Renal cortex interstitium (tissue), 11 donors: ENCODE data around the gene PRR7. TPM values are rescaled to one million over a fixed set of nuclear protein-coding genes. Genes with fewer than 3 reads are reported as not detected.

ENCODE experiments used
- DNase-seq, 11 donors: peaks; one replicate each; pipeline ENCODE4 v3.0.0-alpha.2; 2013; ENCODE audit warnings: low read depth in 9 of 11, low spot score in 4 of 11; ENCODE audit errors: extremely low read depth in 1 of 11
- polyA plus RNA-seq, 3 donors: library from polyadenylated mRNA; unstranded; fragments of 120-200 nt; gene quantifications; one replicate each; pipeline ENCODE4 v1.2.1, GENCODE V29; 2013; ENCODE audit not compliant: insufficient read length in 3 of 3

Gene PRR7
- polyA plus RNA-seq, 3 donors = 0.96 to 2.8 (median 2.8) TPM

DNA sequence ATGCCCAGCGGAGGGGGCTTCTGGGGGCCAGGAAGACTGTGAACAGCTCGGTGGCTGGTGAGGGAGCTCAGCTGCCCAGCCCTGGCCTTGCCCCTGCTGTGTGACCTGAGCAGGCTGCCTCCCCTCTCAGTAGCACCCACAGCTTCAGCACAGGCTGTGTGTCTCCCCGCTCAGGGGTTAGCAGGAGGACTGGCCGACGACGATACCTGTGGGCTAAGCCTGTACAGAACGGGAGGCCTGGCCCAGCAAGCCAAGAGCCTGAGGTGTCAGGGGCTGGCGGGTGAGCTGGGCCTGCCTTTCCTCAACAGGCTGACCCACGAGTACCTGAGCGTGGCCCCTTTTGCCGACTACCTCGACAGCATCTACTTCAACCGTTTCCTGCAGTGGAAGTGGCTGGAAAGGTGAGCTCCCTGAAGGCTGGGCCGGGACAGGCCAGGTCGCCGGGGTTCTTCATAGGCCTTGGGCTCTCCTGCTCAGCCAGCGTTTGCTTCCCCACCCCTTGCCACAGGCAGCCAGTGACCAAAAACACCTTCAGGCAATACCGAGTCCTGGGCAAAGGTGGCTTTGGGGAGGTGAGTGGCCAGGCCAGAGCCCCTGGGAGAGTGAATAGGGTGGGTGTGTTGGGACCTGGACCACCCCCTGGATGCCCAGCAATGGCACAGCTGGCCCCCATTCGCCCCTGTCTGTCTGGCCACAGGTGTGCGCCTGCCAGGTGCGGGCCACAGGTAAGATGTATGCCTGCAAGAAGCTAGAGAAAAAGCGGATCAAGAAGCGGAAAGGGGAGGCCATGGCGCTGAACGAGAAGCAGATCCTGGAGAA lies 13.6 kb upstream of the PRR7 start:
- DNase-seq = no peak

DNA sequence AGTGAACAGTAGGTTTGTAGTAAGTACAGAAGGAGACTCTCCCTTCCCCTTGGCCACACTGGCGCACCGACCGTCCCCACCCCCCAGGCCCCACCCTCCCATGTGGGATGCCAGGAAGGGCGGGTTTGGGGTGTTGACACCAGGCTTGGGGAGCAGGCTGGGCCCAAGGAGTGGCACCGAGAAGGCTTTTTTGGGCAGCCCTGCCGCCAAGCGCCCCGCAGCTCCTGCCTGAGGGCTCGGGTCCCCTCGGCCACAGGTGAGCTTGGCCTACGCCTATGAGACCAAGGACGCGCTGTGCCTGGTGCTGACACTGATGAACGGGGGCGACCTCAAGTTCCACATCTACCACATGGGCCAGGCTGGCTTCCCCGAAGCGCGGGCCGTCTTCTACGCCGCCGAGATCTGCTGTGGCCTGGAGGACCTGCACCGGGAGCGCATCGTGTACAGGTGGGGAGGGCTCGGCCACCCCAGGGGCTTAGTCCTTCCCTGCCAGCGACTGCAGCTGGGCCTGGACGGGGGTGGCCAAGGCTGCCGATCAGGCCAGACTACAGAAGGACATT lies 12.9 kb upstream of the PRR7 start:
- no peak for DNase-seq

DNA sequence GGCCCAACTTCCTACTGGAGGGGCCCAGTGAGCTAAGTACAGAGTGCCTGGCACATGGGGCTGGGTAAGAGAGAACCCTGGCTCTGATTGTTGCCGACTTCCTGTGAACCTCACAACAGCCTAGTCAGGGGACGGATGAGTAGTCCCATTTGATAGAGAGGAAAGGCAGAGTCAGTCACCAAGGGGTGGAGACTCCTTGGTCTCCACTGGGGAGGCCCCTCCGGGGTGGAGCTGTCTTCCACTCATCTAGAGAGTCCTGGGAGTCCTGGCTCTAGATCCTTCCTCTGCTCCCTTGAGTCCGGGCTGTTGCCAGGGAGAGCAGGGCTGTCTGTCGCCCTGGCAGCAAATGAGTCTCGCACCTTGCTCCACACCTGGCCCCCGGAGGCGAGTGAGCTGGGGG lies 12.2 kb upstream of the PRR7 start:
- no peak for DNase-seq

DNA sequence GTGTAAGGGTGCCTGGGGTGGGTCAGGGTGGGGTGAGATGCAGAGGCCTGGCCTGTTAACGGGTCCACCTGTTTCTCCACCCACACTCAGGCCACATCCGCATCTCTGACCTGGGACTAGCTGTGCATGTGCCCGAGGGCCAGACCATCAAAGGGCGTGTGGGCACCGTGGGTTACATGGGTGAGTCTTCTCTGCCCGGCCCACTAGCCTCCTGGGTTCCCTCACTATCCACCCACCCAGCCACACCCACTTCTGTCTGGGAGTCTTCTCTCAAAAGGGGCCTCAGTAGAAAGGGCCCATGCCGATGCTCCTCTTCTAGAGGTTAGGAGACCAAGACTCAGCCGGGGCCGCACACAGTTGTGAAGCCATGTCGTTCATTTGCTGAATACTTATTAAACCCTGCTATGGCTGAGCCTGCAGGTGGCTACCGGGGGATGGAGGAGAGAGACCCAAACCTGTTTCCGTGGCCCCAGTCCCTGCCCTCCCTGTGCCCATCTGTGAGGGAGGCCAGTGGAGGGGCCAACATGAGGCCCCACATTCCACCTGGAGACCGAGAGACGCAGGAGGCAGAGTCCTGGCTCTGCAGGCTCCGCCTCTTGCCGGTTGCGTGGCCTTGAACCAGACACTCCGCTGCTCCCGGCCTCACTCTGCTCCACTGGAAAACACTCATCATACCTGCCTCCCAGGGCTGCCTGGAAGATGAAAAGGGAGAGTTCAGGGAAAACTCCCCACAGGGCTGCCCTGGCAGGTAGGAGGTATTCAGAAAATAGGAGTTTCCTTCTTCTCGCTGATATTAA lies 11.5 kb upstream of the PRR7 start:
- no peak for DNase-seq

DNA sequence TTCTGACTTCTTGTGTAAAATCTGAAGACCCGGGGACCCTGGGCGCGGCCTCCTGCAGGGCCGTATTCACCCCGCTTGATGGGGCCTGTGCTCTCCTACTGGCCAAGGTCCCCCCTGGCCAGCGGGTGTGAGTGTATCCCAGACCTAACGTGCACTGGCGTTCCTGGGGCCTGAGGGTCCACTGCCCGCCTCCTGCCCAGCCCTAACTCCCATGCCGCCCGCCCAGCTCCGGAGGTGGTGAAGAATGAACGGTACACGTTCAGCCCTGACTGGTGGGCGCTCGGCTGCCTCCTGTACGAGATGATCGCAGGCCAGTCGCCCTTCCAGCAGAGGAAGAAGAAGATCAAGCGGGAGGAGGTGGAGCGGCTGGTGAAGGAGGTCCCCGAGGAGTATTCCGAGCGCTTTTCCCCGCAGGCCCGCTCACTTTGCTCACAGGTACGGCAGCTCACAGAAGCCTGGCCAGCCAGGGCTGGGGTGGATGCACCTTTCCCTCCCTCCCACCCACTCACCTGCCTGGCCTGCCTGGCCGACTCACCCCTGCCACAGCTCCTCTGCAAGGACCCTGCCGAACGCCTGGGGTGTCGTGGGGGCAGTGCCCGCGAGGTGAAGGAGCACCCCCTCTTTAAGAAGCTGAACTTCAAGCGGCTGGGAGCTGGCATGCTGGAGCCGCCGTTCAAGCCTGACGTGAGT lies 10.6 kb upstream of the PRR7 start:
- no peak for DNase-seq

DNA sequence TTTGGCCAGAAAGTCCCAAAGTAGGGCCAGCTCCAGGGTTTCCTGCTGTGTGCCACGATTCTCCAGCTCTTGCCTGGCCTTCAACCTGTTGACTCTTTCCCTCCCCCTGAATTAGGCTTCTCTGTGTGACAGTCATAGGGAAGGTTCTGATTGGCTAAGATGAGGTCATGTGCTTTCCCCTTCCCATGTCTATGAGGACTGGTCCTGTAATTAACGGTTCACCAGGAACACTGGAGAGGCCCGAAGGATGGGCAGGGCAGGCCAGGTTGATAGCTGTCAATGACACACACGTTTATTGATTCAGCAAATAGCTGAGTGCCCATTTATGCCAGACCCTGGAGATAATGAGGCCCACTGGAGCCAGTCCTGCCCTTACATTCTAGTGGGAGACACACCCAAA lies 9.0 kb upstream of the PRR7 start:
- DNase-seq = no peak

DNA sequence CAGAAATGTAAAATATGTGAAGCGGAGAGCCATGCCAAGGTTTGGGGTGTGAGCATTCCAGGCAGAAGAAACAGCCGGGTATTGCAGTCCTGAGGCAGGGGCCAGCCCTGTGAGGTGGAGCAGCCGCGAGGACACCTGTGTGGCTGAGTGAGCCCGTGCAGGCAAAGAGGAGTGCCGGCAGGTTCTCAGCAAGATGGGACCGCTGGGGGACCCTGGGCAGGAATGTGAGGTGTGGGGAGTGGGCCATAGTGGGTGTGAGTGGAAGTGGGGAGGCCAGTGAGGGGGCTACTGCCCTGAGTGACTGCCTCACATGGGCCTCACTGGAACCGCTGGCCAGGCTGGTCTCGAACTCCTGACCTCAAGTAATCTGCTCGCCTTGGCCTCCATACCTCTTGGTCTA lies 8.1 kb upstream of the PRR7 start:
- no peak for DNase-seq

DNA sequence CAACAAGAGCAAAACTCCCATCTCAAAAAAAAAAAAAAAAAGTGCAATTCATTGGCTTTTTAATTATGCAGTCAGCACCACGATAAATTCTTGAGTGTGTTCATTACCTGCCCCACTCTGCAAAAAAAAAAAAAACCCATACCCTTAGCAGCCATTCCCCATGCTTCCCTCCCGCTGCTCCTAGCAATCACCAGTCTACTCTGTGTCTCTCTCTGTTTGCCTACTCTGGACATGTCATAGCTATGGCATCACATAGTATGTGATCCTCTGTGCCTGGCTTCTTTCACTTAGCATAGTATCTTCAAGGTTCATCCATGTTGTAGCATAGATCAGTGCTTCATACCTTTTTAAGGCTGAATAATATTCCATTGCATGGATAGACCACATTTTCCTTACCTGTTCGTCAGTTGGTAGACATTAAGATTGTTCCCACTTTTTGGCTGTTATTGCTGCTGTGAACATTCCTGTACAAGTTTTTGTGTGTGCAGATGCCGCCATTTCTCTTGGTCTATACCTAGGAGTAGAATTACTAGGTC lies 7.0 kb upstream of the PRR7 start:
- no peak for DNase-seq

DNA sequence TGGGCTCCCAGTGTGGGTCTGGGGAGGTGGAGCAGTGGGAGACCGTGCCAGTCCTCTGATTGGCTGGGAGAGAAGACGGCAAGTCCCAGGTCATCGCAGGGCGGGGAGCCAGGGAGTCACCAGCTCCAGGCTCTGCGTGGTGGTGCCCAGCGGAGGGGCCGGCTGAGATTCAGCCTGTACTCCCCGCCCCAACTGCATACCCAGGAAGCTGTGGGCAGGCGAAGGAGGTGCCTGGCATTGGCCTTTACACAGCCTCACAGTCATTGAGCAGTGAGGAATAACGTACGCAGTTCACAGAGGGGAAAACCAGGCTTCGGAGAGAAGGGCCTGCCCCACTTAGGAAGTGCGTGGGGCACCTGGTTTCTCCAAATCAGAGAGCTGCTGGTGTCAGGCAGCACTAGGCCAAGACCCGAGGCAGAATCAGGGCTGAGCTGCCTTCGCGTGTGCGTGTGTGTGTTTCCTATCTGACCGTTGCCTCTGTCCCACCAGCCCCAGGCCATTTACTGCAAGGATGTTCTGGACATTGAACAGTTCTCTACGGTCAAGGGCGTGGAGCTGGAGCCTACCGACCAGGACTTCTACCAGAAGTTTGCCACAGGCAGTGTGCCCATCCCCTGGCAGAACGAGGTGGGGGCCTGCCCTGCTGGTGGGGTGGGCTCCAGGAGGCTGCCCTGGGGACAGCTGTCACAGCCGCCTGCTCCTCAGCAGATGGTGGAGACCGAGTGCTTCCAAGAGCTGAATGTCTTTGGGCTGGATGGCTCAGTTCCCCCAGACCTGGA lies 6.2 kb upstream of the PRR7 start:
- DNase-seq = no peak

DNA sequence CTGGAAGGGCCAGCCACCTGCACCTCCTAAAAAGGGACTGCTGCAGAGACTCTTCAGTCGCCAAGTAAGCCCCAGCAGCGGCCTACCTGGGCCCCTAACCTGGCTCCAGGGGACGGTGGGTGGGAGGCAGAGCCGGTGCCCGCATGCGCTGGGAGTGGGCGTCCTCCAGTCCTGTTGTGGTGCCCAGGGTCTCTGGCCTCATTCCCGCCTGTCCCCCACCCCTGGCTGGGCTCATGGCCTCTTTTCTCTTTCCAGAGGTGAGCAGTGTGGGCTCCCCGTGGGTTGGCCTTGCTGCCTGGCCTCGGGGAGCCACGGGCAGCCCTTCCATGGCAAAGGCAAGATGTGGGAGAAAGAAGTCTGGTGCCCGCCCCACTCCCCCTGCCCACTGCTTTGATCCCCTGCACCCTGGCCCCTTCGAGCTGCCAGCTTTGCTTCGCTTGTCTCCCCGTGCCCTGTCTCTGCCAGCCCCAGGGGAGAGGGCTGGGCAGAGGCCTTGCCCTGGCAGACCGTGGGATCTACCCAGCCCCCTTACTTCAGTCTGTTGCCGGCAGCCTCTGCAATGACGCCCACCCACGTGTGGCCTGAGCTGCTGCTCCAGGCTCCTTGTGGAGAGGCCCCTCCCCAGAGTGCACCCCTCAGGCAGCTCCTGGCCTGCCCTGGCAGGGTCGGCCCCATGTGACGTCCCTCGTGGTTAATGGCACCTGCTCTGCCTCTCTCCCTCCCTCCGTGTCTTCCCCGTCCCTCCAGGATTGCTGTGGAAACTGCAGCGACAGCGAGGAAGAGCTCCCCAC lies 5.4 kb upstream of the PRR7 start:
- DNase-seq = no peak

DNA sequence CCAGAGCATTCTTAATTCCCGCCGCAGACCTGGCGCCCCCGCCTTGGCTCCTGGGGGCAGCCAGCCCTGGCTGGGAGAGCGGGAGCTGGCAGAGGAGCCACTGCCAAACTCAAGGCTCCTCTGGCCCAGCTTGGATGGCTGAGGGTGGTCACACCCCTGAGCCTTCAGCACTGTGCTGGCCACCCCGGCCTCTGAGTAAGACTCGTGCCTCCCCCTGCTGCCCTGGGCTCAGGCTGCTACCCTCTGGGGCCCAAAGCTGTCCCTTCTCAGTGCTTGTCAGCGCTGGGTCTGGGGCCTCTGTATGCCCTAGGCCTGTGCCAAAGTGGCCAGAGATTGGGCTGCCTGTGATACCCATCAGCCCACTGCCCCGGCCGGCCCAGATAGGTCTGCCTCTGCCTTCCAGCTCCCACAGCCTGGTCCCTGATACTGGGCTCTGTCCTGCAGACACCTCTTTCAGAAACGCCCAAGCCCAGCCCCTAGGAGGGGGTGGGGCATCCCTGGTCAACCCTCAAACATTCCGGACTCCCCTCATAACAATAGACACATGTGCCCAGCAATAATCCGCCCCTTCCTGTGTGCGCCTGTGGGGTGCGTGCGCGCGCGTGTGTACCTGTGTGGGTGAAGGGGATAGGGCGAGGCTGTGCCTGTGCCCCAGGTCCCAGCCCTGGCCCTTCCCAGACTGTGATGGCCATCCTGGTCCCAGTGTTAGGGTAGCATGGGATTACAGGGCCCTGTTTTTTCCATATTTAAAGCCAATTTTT lies 4.4 kb upstream of the PRR7 start:
- no peak for DNase-seq

DNA sequence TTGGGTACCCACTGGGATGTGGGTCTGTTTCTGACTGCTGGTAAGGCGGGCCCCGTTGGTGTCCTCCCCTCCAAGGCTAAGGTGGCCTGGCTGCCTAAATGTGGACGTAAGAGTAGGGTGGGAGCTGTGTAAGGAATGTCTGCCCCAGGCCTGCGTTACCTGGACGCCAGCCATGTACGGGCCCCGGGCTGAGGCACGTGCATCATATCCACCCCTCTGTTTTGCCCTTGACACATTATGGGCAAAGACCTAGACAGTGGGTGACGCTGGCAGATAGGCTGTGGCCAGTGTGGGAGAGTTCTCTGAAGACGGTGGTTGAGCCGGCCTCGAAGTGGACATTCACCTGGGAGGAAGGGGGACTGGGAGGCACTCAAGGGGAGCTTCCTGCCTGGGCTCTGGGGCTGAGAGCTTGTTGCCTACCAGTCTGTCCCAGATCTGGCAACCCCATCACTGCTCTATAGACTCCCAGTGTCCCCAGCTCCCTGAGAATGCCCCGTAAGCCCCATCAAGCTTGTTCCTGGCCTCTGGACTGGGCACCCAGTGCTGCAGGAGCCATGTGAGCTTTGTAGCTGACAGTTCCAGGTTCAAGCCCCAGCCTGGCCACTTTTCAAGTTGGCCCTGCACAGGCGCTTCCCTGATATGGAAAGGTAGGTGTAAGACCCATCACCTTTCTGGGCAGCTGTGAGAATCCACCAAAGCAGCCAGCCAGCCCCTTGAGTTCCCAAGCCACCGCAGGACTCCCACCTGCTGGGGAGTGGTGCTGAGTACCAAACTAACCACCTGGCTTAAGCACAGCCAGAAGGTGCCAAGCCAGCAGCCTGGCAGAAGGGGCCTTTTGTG lies 3.2 kb upstream of the PRR7 start:
- no peak for DNase-seq

DNA sequence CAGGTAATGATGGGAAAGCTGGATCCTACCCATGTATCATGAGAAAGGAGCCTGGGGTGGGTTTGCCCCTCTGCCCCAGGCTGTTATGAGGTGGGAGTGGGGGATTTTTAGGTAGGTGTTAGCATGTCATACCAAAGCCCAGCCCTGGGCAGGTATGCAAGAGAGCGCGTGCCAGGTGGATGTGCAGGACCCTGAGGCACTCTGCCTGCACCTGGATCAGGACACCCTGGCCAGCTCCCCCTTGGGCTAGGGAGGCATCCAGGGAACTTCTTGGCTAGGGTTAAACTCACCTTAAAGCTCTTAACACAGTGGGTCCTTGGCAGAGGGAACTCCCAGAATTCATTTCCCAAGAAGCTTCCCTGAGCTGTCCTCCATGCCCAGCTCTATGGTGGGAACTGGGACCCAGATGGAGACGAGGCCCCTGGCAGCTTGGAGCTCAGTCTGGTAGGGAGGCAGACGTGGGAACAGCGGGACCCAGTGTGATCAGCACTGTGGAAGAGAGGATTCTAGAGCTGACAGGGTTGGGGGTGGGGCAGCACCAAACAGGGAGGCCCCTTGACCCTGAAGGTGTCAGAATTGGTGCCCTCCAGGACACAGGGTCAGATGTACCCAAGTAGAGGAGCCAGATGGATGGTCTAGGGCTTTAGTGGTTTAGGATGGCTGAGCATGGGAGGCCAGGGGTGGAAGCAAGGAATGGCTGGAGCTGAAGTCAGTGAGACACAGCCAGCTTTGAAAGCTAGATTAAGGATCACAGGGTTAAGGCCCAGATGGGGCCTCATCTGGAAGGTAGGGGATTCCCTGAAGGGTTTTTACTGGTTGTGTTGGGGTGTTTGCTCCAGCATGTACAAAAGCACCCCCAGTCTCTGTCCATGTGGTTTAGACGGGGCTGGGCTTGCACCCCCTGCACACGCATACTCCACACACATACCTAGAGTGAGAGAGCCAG lies 2.2 kb upstream of the PRR7 start:
- DNase-seq = no peak

DNA sequence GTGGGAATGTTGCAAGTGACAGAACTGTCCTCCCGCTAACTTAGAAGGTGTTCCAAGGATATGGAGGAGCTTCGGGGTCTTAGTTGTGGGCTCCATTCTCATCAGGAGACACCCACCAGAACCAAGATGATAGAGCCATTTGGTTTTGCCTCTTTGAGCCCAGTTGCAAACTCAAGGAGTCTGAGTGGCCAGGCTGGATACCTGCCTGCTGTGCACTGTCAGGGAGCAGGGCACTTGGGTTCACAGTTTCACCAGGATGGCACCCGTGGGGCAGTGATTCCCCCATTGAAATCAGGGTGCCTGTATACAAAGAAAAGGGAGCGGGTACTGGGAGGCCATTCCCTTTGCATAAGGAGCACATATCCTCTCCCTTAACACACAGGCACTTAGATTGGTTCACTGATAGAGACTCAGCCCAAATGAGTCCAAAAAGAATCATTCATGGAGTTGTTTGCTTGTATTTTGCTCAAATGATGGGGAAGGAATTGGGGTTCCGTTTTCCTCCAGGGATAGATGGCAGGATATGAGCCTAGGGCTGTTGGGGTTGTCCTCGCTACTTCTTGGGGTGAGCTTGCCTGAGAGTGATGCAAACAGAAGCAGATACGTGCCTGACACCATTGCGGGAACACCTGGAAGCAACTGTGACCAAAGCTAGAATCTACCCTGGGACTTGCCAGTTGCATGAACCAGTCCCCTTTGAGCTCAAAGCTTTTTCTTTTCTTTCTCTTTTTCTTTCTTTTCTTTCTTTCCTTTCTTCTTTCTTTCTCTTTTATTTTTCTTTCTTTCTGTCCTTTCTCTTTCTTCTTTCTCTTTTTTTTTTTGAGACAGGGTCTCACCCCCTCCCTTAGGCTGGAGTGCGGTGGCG lies 1.3 kb upstream of the PRR7 start:
- no peak for DNase-seq

DNA sequence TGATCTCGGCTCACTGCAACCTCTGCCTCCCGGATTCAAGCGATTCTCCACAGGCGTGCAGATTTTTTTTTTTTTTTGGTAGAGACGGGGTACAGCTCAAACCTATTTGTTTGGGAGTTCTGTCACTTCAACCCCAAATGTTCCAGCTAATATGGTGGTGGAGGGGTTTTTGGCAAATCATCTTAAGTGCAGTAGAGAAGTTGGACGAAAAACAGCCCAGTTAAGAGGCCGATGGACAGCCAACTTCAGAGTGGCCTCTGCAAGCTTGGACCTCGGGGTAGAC lies 756 bp upstream of the PRR7 start:
- no peak for DNase-seq
